Erythroblast (primary cell): ENCODE measurements around the gene CAMK2A.

Source experiments
- GATA1 ChIP-seq: IDR thresholded peaks from 2 replicates; pipeline ENCODE4 v1.6.1; 2011; ENCODE audit warnings: low read depth, mild to moderate bottlenecking, control low read depth, low read length, moderate library complexity
- POLR2A ChIP-seq: IDR thresholded peaks from 2 replicates; pipeline ENCODE4 v1.6.1; 2011; ENCODE audit warnings: mild to moderate bottlenecking, low read length

- TF ChIP-seq POLR2A (no peak), GATA1 (no peak)
Measured at GRCh38 chr5:150195736-150196485, 93.7 kb downstream of the CAMK2A start.
